GM23338 (cell line): ENCODE measurements around the gene TAGAP. TPM values are rescaled to one million over a fixed set of nuclear protein-coding genes. Genes with fewer than 3 reads are reported as not detected.

Experiments
- ATAC-seq: fragments of 200-7000 bp; cut with Tn5 transposase; 3 replicates; pipeline ENCODE4 v1.9.1; 2020
- DNase-seq: peaks from one replicate; pipeline ENCODE4 v3.0.0-alpha.2; 2015; ENCODE audit warnings: low spot score
- H2AFZ ChIP-seq: fragments of 200-600 bp; sonication (generic); 2 replicates; pipeline ENCODE4 v1.8.0; 2016; ENCODE audit warnings: antibody characterized with exemption, mild to moderate bottlenecking, moderate library complexity
- H3F3A ChIP-seq: fragments of 200-600 bp; sonication (generic); replicated peaks from 2 replicates; pipeline ENCODE4 v1.8.0; 2017; ENCODE audit warnings: antibody characterized with exemption, mixed run types, low read depth
- H3K27ac ChIP-seq: fragments of 200-600 bp; sonication (generic); 2 replicates; pipeline ENCODE4 v1.6.1; 2016; ENCODE audit warnings: low read depth
- H3K27me3 ChIP-seq: fragments of 200-600 bp; sonication (generic); 2 replicates; pipeline ENCODE4 v1.8.0; 2016; ENCODE audit warnings: mild to moderate bottlenecking, mixed run types, moderate library complexity; ENCODE audit not compliant: insufficient read depth
- H3K36me3 ChIP-seq: fragments of 200-600 bp; sonication (generic); 2 replicates; pipeline ENCODE4 v1.8.0; 2016; ENCODE audit warnings: mild to moderate bottlenecking; ENCODE audit not compliant: insufficient read depth
- H3K4me1 ChIP-seq: fragments of 200-600 bp; sonication (generic); 2 replicates; pipeline ENCODE4 v1.8.0; 2016; ENCODE audit warnings: mild to moderate bottlenecking, moderate library complexity; ENCODE audit not compliant: insufficient read depth
- H3K4me2 ChIP-seq: fragments of 200-600 bp; sonication (generic); 2 replicates; pipeline ENCODE4 v1.7.1; 2017; ENCODE audit warnings: mixed run types
- H3K4me3 ChIP-seq: fragments of 200-600 bp; sonication (generic); 2 replicates; pipeline ENCODE4 v1.6.1; 2016; ENCODE audit warnings: mixed run types
- H3K79me2 ChIP-seq: fragments of 200-600 bp; sonication (generic); replicated peaks from 2 replicates; pipeline ENCODE4 v1.8.0; 2017; ENCODE audit warnings: mild to moderate bottlenecking; ENCODE audit not compliant: insufficient read depth
- H3K9me2 ChIP-seq: fragments of 200-600 bp; sonication (generic); 2 replicates; pipeline ENCODE4 v1.8.0; 2017; ENCODE audit not compliant: insufficient read depth
- H4K20me1 ChIP-seq: fragments of 200-600 bp; sonication (generic); replicated peaks from 2 replicates; pipeline ENCODE4 v1.8.0; 2017; ENCODE audit warnings: mild to moderate bottlenecking; ENCODE audit not compliant: insufficient read depth
- H3K27ac Mint-ChIP-seq: 2 replicates; pipeline ENCODE4 v1.8.0; 2020; ENCODE audit warnings: inconsistent platforms, mild to moderate bottlenecking, moderate library complexity, mixed read lengths
- H3K27me3 Mint-ChIP-seq: 3 replicates; pipeline ENCODE4 v1.8.0; 2022; ENCODE audit warnings: low read depth, mild to moderate bottlenecking, moderate library complexity, mixed read lengths, inconsistent platforms; ENCODE audit not compliant: insufficient read depth, poor library complexity
- H3K36me3 Mint-ChIP-seq: 3 replicates; pipeline ENCODE4 v1.8.0; 2021; ENCODE audit warnings: low read depth, mild to moderate bottlenecking, inconsistent platforms, moderate library complexity, mixed read lengths
- H3K4me1 Mint-ChIP-seq: 3 replicates; pipeline ENCODE4 v1.8.0; 2020; ENCODE audit warnings: mild to moderate bottlenecking, inconsistent platforms, mixed read lengths
- H3K4me3 Mint-ChIP-seq: 3 replicates; pipeline ENCODE4 v1.8.0; 2021; ENCODE audit warnings: moderate library complexity, mild to moderate bottlenecking, inconsistent platforms, mixed read lengths
- H3K9me3 Mint-ChIP-seq: 3 replicates; pipeline ENCODE4 v1.8.0; 2020; ENCODE audit warnings: moderate library complexity, mild to moderate bottlenecking, inconsistent platforms, mixed read lengths
- CREB1 ChIP-seq: fragments of 250-450 bp; sonication (Bioruptor Pico); IDR thresholded peaks from 2 replicates; pipeline ENCODE4 v1.5.0; 2020; ENCODE audit warnings: low read depth, mild to moderate bottlenecking, moderate library complexity
- ETS1 ChIP-seq: IDR thresholded peaks from 2 replicates; pipeline ENCODE4 v1.6.1; 2016; ENCODE audit warnings: antibody characterized with exemption
- EZH2 ChIP-seq: fragments of 200-600 bp; sonication (generic); IDR thresholded peaks from one replicate; pipeline ENCODE4 v1.8.0; 2017; ENCODE audit warnings: antibody characterized with exemption, mild to moderate bottlenecking, low read depth; ENCODE audit not compliant: unreplicated experiment
- EZH2phosphoT487 ChIP-seq: fragments of 200-600 bp; sonication (generic); IDR thresholded peaks from one replicate; pipeline ENCODE4 v1.8.1; 2018; ENCODE audit warnings: antibody characterized with exemption; ENCODE audit not compliant: unreplicated experiment
- JUNB ChIP-seq: IDR thresholded peaks from one replicate; pipeline ENCODE4 v1.6.1; 2016; ENCODE audit warnings: antibody characterized with exemption; ENCODE audit not compliant: unreplicated experiment
- NANOG ChIP-seq: IDR thresholded peaks from 2 replicates; pipeline ENCODE4 v1.6.1; 2016; ENCODE audit warnings: antibody characterized with exemption, borderline replicate concordance
- POLR2AphosphoS5 ChIP-seq: IDR thresholded peaks from 2 replicates; pipeline ENCODE4 v1.6.1; 2016; ENCODE audit warnings: antibody characterized with exemption, low read depth
- STAT1 ChIP-seq: IDR thresholded peaks from one replicate; pipeline ENCODE4 v1.6.1; 2016; ENCODE audit warnings: antibody characterized with exemption; ENCODE audit not compliant: unreplicated experiment
- ZNF114 ChIP-seq: fragments of 250-450 bp; sonication (Bioruptor Pico); IDR thresholded peaks from 2 replicates; pipeline ENCODE4 v1.5.0; 2020; ENCODE audit warnings: mild to moderate bottlenecking, moderate library complexity
- ZNF331 ChIP-seq: fragments of 250-450 bp; sonication (Bioruptor Pico); IDR thresholded peaks from 2 replicates; pipeline ENCODE4 v1.5.0; 2020; ENCODE audit warnings: low read depth, mild to moderate bottlenecking, moderate library complexity
- ZNF462 ChIP-seq: fragments of 250-450 bp; sonication (Bioruptor Pico); IDR thresholded peaks from 2 replicates; pipeline ENCODE4 v1.5.0; 2020; ENCODE audit warnings: mild to moderate bottlenecking, moderate library complexity
- polyA plus RNA-seq: library from polyadenylated mRNA; unstranded; fragments of >200 nt; fragmentation: Nextera tagmentation; extraction: Ambion mirVana; gene quantifications from 2 replicates; pipeline ENCODE4 v1.2.1, GENCODE V29; 2016
- total RNA-seq: library from RNA; depleted of rRNA; stranded (reverse); fragments of >200 nt; shearing (Covaris generic); gene quantifications from 2 replicates; pipeline ENCODE4 v1.2.3, GENCODE V29; 2014
- TF ChIP-seq, protein P1 (sequence below): IDR thresholded peaks from one replicate; pipeline ENCODE4 v1.6.1; 2018; ENCODE audit warnings: antibody characterized with exemption; ENCODE audit not compliant: unreplicated experiment
- TF ChIP-seq, protein P2 (sequence below), 2 experiments: fragments of 200-600 bp in 1 of 2; sonication (generic) in 1 of 2; conservative IDR thresholded peaks; 2 replicates each; pipeline versions ENCODE4 v1.5.1 to v1.6.1; 2016 to 2017; ENCODE audit warnings: antibody characterized with exemption in 2 of 2, low read depth in 2 of 2, mild to moderate bottlenecking in 2 of 2, moderate library complexity in 1 of 2

TAGAP gene
- total and polyA plus RNA-seq, 2 experiments from 2014 or later: not detected

- no peak for DNase-seq
- no peaks in the 10 kb centered on the region for H3K36me3 Mint-ChIP-seq
Measured at GRCh38 chr6:159043251-159043650, 1.5 kb downstream of the TAGAP start.

More at GRCh38 chr6:159043251-159043650, 1.5 kb downstream of the TAGAP start:
- Histone ChIP-seq H3K4me3 (no peak overlapping the region), H3K79me2 (no peaks in the 10 kb centered on the region), H3K4me1 (no peaks in the 10 kb centered on the region; the same call in 1 of the 2 replicates), H3K4me2 (no peak overlapping the region), H3K27me3 (no peaks in the 10 kb centered on the region), H3K9me2 (no peaks in the 10 kb centered on the region), H2AFZ (no peak overlapping the region), H3F3A (no peaks in the 10 kb centered on the region), H3K36me3 (no peaks in the 10 kb centered on the region), H3K27ac (no peak overlapping the region), H4K20me1 (no peaks in the 10 kb centered on the region)
- Mint-ChIP-seq H3K4me3 (no peak overlapping the region), H3K4me1 (peaks cover 19% of the 10 kb centered on the region; the same call in 2 of the 3 replicates), H3K9me3 (no peaks in the 10 kb centered on the region), H3K27ac (no peak overlapping the region), H3K27me3 (no peaks in the 10 kb centered on the region)
- TF ChIP-seq JUNB: no peak
- TF ChIP-seq, protein P1, sequence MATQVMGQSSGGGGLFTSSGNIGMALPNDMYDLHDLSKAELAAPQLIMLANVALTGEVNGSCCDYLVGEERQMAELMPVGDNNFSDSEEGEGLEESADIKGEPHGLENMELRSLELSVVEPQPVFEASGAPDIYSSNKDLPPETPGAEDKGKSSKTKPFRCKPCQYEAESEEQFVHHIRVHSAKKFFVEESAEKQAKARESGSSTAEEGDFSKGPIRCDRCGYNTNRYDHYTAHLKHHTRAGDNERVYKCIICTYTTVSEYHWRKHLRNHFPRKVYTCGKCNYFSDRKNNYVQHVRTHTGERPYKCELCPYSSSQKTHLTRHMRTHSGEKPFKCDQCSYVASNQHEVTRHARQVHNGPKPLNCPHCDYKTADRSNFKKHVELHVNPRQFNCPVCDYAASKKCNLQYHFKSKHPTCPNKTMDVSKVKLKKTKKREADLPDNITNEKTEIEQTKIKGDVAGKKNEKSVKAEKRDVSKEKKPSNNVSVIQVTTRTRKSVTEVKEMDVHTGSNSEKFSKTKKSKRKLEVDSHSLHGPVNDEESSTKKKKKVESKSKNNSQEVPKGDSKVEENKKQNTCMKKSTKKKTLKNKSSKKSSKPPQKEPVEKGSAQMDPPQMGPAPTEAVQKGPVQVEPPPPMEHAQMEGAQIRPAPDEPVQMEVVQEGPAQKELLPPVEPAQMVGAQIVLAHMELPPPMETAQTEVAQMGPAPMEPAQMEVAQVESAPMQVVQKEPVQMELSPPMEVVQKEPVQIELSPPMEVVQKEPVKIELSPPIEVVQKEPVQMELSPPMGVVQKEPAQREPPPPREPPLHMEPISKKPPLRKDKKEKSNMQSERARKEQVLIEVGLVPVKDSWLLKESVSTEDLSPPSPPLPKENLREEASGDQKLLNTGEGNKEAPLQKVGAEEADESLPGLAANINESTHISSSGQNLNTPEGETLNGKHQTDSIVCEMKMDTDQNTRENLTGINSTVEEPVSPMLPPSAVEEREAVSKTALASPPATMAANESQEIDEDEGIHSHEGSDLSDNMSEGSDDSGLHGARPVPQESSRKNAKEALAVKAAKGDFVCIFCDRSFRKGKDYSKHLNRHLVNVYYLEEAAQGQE: no peak
- no peak for TF ChIP-seq ETS1
- TF ChIP-seq ZNF114 (CRISPR knock-in tag): no peak
- no peak for TF ChIP-seq EZH2phosphoT487
- TF ChIP-seq, protein P2, sequence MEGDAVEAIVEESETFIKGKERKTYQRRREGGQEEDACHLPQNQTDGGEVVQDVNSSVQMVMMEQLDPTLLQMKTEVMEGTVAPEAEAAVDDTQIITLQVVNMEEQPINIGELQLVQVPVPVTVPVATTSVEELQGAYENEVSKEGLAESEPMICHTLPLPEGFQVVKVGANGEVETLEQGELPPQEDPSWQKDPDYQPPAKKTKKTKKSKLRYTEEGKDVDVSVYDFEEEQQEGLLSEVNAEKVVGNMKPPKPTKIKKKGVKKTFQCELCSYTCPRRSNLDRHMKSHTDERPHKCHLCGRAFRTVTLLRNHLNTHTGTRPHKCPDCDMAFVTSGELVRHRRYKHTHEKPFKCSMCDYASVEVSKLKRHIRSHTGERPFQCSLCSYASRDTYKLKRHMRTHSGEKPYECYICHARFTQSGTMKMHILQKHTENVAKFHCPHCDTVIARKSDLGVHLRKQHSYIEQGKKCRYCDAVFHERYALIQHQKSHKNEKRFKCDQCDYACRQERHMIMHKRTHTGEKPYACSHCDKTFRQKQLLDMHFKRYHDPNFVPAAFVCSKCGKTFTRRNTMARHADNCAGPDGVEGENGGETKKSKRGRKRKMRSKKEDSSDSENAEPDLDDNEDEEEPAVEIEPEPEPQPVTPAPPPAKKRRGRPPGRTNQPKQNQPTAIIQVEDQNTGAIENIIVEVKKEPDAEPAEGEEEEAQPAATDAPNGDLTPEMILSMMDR (conservative IDR thresholded peaks at IDR 0.05; ENCODE audit: low read depth in 2 of 2): no peak
- no peak for TF ChIP-seq POLR2AphosphoS5
- TF ChIP-seq ZNF462 (CRISPR knock-in tag): no peak
- TF ChIP-seq STAT1: no peak
- no peak for TF ChIP-seq NANOG
- no peak for TF ChIP-seq EZH2
- TF ChIP-seq ZNF331 (CRISPR knock-in tag): no peak
- no peak for TF ChIP-seq CREB1
- ATAC-seq: no peak
